Neural progenitor cell (in vitro differentiated cells): Measurements from ENCODE around the gene UTS2B. TPM values are rescaled to one million over a fixed set of nuclear protein-coding genes. Genes with fewer than 3 reads are reported as not detected.
A peak's percentile ranks its signal among the peaks of the same experiment; 100 is the strongest.

Experiments used
- DNase-seq: peaks from one replicate; pipeline ENCODE4 v3.0.0-alpha.2; 2016; ENCODE audit warnings: low spot score
- H2AFZ ChIP-seq: fragments of 200-600 bp; sonication (generic); replicated peaks from 2 replicates; pipeline ENCODE4 v1.6.1; 2016; ENCODE audit warnings: antibody characterized with exemption
- H3F3A ChIP-seq: fragments of 200-600 bp; sonication (generic); 2 replicates; pipeline ENCODE4 v1.6.1; 2016; ENCODE audit warnings: antibody characterized with exemption, low read depth
- H3K27ac ChIP-seq: fragments of 200-600 bp; sonication (generic); 2 replicates; pipeline ENCODE4 v1.5.1; 2016; ENCODE audit warnings: mild to moderate bottlenecking
- H3K27me3 ChIP-seq: fragments of 200-600 bp; sonication (generic); 2 replicates; pipeline ENCODE4 v1.6.1; 2016; ENCODE audit warnings: mild to moderate bottlenecking, moderate library complexity
- H3K36me3 ChIP-seq: fragments of 200-600 bp; sonication (generic); 2 replicates; pipeline ENCODE4 v1.5.1; 2016
- H3K4me1 ChIP-seq: fragments of 200-600 bp; sonication (generic); 2 replicates; pipeline ENCODE4 v1.6.1; 2016; ENCODE audit warnings: mixed run types
- H3K4me2 ChIP-seq: fragments of 200-600 bp; sonication (generic); 2 replicates; pipeline ENCODE4 v1.6.1; 2016
- H3K4me3 ChIP-seq: fragments of 200-600 bp; sonication (generic); 2 replicates; pipeline ENCODE4 v1.5.1; 2016
- H3K79me2 ChIP-seq: fragments of 200-600 bp; sonication (generic); 2 replicates; pipeline ENCODE4 v1.6.1; 2016; ENCODE audit warnings: low read depth
- H3K9ac ChIP-seq: fragments of 200-600 bp; sonication (generic); 2 replicates; pipeline ENCODE4 v1.6.1; 2016
- H3K9me3 ChIP-seq: fragments of 200-600 bp; sonication (generic); 2 replicates; pipeline ENCODE4 v1.5.1; 2016; ENCODE audit warnings: low read depth
- H4K20me1 ChIP-seq: fragments of 200-600 bp; sonication (generic); 2 replicates; pipeline ENCODE4 v1.6.1; 2016; ENCODE audit warnings: low read depth
- H3K27ac Mint-ChIP-seq: 3 replicates; pipeline ENCODE4 v1.8.0; 2021; ENCODE audit warnings: mixed read lengths
- H3K27me3 Mint-ChIP-seq: 2 replicates; pipeline ENCODE4 v1.8.0; 2022; ENCODE audit warnings: low read depth, mild to moderate bottlenecking, inconsistent platforms, moderate library complexity, mixed read lengths; ENCODE audit not compliant: insufficient read depth
- H3K36me3 Mint-ChIP-seq: 3 replicates; pipeline ENCODE4 v1.8.0; 2021; ENCODE audit warnings: mixed read lengths
- H3K4me1 Mint-ChIP-seq: 3 replicates; pipeline ENCODE4 v1.8.0; 2021; ENCODE audit warnings: mixed read lengths
- H3K4me3 Mint-ChIP-seq: 3 replicates; pipeline ENCODE4 v1.8.0; 2021; ENCODE audit warnings: mild to moderate bottlenecking, moderate library complexity, mixed read lengths
- H3K9me3 Mint-ChIP-seq: 3 replicates; pipeline ENCODE4 v1.8.0; 2020; ENCODE audit warnings: mixed read lengths
- CTCF ChIP-seq: fragments of 200-600 bp; sonication (generic); IDR thresholded peaks from 2 replicates; pipeline ENCODE4 v1.5.1; 2017; ENCODE audit warnings: antibody characterized with exemption, mild to moderate bottlenecking
- EZH2 ChIP-seq: fragments of 200-600 bp; sonication (generic); IDR thresholded peaks from 2 replicates; pipeline ENCODE4 v1.6.1; 2017; ENCODE audit warnings: antibody characterized with exemption, mild to moderate bottlenecking, moderate library complexity
- EZH2phosphoT487 ChIP-seq: fragments of 200-600 bp; sonication (generic); IDR thresholded peaks from 2 replicates; pipeline ENCODE4 v1.6.1; 2017; ENCODE audit warnings: antibody characterized with exemption
- total RNA-seq: library from RNA; depleted of rRNA; stranded (reverse); fragments of >200 nt; gene quantifications from 2 replicates; pipeline ENCODE4 v1.2.3, GENCODE V29; 2015; ENCODE audit warnings: low replicate concordance

The UTS2B gene
- total RNA-seq, 1 donor from 2014 or later = not detected

DNA sequence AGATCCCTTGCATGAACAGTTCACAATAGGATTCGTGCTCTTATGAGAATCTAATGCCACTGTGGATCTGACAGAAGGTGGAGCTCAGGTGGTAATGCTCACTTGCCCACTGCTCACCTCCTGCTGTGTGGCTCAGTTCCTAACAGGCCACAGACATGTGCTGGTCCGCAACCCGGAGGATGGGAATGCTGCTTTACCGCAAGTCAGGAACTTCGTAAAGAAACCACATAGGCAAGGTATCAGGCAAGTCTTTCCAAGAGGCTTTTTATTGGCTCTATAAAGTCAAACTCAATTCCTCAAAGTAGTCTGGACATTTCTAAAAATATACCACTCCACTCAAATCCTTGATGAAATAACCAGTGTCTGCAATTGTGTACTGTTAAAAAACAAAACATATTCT lies 75.2 kb downstream of the UTS2B start:
- Histone ChIP-seq H3K27ac (no peak overlapping the region), H3K9me3 (no peaks in the 10 kb centered on the region), H3K36me3 (no peaks in the 10 kb centered on the region), H3K9ac (no peak overlapping the region), H3K4me3 (no peak overlapping the region), H4K20me1 (no peaks in the 10 kb centered on the region), H3K79me2 (no peaks in the 10 kb centered on the region), H3K27me3 (no peaks in the 10 kb centered on the region), H3K4me2 (no peak overlapping the region), H3K4me1 (peaks cover 42% of the 10 kb centered on the region), H3F3A (peaks cover 7% of the 10 kb centered on the region), H2AFZ (peak overlapping the region; percentile 12)
- Mint-ChIP-seq H3K36me3 (no peaks in the 10 kb centered on the region), H3K4me3 (no peak overlapping the region), H3K27ac (no peak overlapping the region), H3K27me3 (peaks cover 4% of the 10 kb centered on the region), H3K4me1 (peaks cover 18% of the 10 kb centered on the region), H3K9me3 (peaks cover 2% of the 10 kb centered on the region)
- DNase-seq = no peak
- TF ChIP-seq EZH2 = no peak
- no peak for TF ChIP-seq CTCF
- TF ChIP-seq EZH2phosphoT487 = no peak

DNA sequence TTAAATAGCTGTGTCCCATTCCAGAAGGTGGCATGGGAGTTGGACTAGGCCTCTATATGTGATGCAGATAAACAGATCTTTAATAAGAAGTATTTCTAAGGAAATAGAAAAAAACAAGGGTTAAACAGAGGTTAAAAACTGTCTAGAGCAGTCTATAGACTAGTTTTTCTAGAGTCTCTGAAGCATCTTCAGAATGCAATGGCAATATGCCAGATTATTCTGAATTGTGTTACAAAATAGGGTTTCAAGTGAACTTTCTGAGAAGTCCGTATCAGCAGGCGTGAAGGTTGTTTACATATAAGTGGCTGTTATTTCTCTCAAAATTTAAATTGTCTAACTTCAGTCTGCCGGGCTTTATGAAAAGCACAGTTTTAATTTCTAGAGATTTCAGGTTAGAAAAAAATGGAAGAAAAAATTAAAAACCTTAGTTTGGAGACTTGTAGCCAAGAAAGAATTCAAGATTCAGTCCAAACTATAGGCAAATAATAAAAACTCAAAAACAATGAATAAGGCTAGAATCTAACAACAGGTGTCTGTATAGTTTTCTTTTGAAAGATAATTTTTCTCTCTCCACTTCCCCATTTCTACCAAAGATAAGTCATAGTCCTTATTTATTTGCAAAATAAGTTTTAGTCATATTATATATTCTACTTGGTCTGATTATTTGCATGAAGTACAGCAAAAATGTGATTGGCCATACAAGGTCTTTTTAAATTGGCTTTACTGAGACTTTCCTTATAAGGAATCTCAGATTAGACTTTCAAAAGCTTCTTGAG lies 76.0 kb downstream of the UTS2B start:
- no peaks in the 10 kb centered on the region for H3K36me3 Mint-ChIP-seq
- peaks cover 41% of the 10 kb centered on the region for H3K4me1 ChIP-seq
- TF ChIP-seq EZH2phosphoT487 = no peak
- TF ChIP-seq CTCF = no peak
- TF ChIP-seq EZH2 = no peak
- no peaks in the 10 kb centered on the region for H4K20me1 ChIP-seq
- no peaks in the 10 kb centered on the region for H3K36me3 ChIP-seq
- peaks cover 2% of the 10 kb centered on the region for H3K9me3 Mint-ChIP-seq
- no peak overlapping the region for H3K4me3 ChIP-seq
- H3K9ac ChIP-seq = no peak overlapping the region
- no peak overlapping the region for H3K27ac Mint-ChIP-seq
- peaks cover 5% of the 10 kb centered on the region for H3F3A ChIP-seq
- DNase-seq = no peak
- H3K27me3 Mint-ChIP-seq = no peaks in the 10 kb centered on the region
- no peak overlapping the region for H3K4me2 ChIP-seq
- H3K27me3 ChIP-seq = no peaks in the 10 kb centered on the region
- H2AFZ ChIP-seq = peak overlapping the region; percentile 0
- H3K79me2 ChIP-seq = no peaks in the 10 kb centered on the region
- no peak overlapping the region for H3K27ac ChIP-seq
- peaks cover 16% of the 10 kb centered on the region for H3K4me1 Mint-ChIP-seq
- H3K9me3 ChIP-seq = no peaks in the 10 kb centered on the region
- H3K4me3 Mint-ChIP-seq = no peak overlapping the region

DNA sequence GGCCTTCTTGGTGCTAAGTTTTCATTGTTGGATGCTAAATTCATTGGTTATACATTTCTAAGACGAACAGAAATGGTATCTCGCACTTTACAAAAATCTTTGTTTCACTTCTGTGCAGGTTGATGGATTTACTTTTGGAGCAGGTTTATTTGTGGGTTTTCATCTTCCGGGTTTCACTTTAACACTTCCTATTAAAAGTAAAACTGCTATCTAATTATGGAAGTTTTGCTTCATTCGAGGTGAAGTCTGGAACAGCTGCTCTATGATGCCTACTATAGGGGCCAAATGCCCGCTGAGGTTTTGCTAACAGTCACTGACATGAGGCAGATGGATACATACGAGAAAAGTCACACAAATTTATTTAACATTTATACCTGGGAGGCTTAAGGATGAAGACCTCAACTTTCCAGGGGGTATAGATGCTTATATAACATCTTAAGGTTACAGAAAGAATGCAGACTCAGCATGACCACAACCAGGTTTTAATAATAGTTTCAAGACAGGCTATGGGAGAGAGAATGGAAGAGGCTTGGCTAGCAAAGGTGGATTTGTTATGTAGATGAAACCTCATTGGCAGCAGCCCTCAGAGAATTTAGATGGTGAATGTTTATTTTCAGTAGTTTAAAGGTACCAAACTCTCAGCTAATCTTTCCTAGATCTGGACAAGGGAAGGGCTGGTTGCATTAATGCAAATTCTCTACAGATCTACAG lies 77.1 kb downstream of the UTS2B start:
- no peaks in the 10 kb centered on the region for H3K27me3 Mint-ChIP-seq
- Histone ChIP-seq H3K36me3 (no peaks in the 10 kb centered on the region), H3K9me3 (no peaks in the 10 kb centered on the region), H3F3A (peaks cover 5% of the 10 kb centered on the region), H2AFZ (peak overlapping the region; percentile 61), H3K9ac (no peak overlapping the region), H4K20me1 (no peaks in the 10 kb centered on the region), H3K79me2 (no peaks in the 10 kb centered on the region), H3K4me1 (peaks cover 41% of the 10 kb centered on the region), H3K4me2 (peak overlapping the region; percentile 9), H3K27me3 (no peaks in the 10 kb centered on the region), H3K4me3 (no peak overlapping the region), H3K27ac (no peak overlapping the region)
- H3K4me1 Mint-ChIP-seq = peaks cover 10% of the 10 kb centered on the region
- H3K4me3 Mint-ChIP-seq = no peak overlapping the region
- DNase-seq = no peak
- H3K36me3 Mint-ChIP-seq = no peaks in the 10 kb centered on the region
- TF ChIP-seq CTCF (no peak), EZH2phosphoT487 (no peak), EZH2 (no peak)
- H3K27ac Mint-ChIP-seq = no peak overlapping the region
- H3K9me3 Mint-ChIP-seq = peaks cover 1% of the 10 kb centered on the region
